Lower lobe of right lung (tissue), 2 donors: ENCODE results near the gene KRTAP13-3. TPM values are rescaled to one million over a fixed set of nuclear protein-coding genes. Genes with fewer than 3 reads are reported as not detected.

Experiments
- ATAC-seq, 2 donors: fragments of 200-7000 bp; cut with Tn5 transposase; one replicate each; pipeline ENCODE4 v1.9.1; 2020 to 2022; ENCODE audit warnings: mild to moderate bottlenecking in 2 of 2, moderate library complexity in 2 of 2
- DNase-seq: peaks from one replicate; pipeline ENCODE4 v3.0.0-alpha.2; 2020
- H3K27ac ChIP-seq: fragments of 200-600 bp; one replicate; pipeline ENCODE4 v1.8.0; 2022
- H3K27me3 ChIP-seq: fragments of 200-600 bp; one replicate; pipeline ENCODE4 v1.8.0; 2022; ENCODE audit warnings: low read depth
- H3K36me3 ChIP-seq: fragments of 200-600 bp; one replicate; pipeline ENCODE4 v1.8.0; 2022; ENCODE audit warnings: mild to moderate bottlenecking
- H3K4me1 ChIP-seq: fragments of 200-600 bp; one replicate; pipeline ENCODE4 v1.8.0; 2022
- H3K4me3 ChIP-seq: fragments of 200-600 bp; one replicate; pipeline ENCODE4 v1.8.0; 2022; ENCODE audit warnings: mild to moderate bottlenecking
- H3K9me3 ChIP-seq: fragments of 200-600 bp; one replicate; pipeline ENCODE4 v1.8.0; 2022
- CTCF ChIP-seq: fragments of 200-600 bp; IDR thresholded peaks from one replicate; pipeline ENCODE4 v1.8.0; 2022; ENCODE audit warnings: antibody characterized with exemption, mild to moderate bottlenecking
- intact Hi-C: fragments of 100-400 bp; cut with DNase I; formaldehyde crosslinking; loops from one replicate; pipeline ENCODE4 v1.11.0; 2022
- total RNA-seq: library from RNA; stranded (reverse); fragmentation: NEBNext Ultra II Directional; extraction: Animal tissue kit (Norgen Biotek cat#: 25700); gene quantifications from one replicate; pipeline ENCODE4 v1.2.1, GENCODE V29; 2021
- donor health status: DM: no; HTN: yes; CAD: no; lungs with severe emphysema.

KRTAP13-3 gene
- total RNA-seq, 1 donor from 2014 or later: not detected

GRCh38 chr21:30391492-30392025 is 34.2 kb downstream of the KRTAP13-3 start:
- Histone ChIP-seq H3K4me3 (no peak overlapping the region), H3K9me3 (peaks cover 5% of the 10 kb centered on the region), H3K27ac (no peak overlapping the region), H3K36me3 (no peaks in the 10 kb centered on the region), H3K27me3 (no peaks in the 10 kb centered on the region), H3K4me1 (no peaks in the 10 kb centered on the region)
- ATAC-seq: no peak
- intact Hi-C loops: no loop called here
- DNase-seq: no peak
- TF ChIP-seq CTCF: no peak

- no peak for ATAC-seq
- Histone ChIP-seq H3K4me1 (no peaks in the 10 kb centered on the region), H3K9me3 (no peaks in the 10 kb centered on the region), H3K27ac (no peak overlapping the region), H3K36me3 (no peaks in the 10 kb centered on the region), H3K4me3 (no peak overlapping the region), H3K27me3 (no peaks in the 10 kb centered on the region)
- DNase-seq: no peak
- TF ChIP-seq CTCF: no peak
- intact Hi-C loops: no loop called here
Observed at GRCh38 chr21:30382201-30382600, 43.5 kb downstream of the KRTAP13-3 start.

Other genes with a start within 250 kb of the KRTAP13-3 start
- gene CLDN8, start 209.8 kb downstream of the KRTAP13-3 start, total RNA-seq: 2.9 TPM
- not detected for gene KRTAP24-1, start 143.0 kb downstream of the KRTAP13-3 start, total RNA-seq
- not detected for gene KRTAP25-1, start 136.4 kb downstream of the KRTAP13-3 start, total RNA-seq
- gene KRTAP26-1, start 105.6 kb downstream of the KRTAP13-3 start, total RNA-seq: not detected
- gene KRTAP27-1, start 88.2 kb downstream of the KRTAP13-3 start, total RNA-seq: not detected
- not detected for gene KRTAP23-1, start 77.3 kb downstream of the KRTAP13-3 start, total RNA-seq
- not detected for gene KRTAP13-2, start 53.7 kb downstream of the KRTAP13-3 start, total RNA-seq
- not detected for gene KRTAP13-1, start 29.9 kb downstream of the KRTAP13-3 start, total RNA-seq
- not detected for gene KRTAP13-4, start 4.3 kb upstream of the KRTAP13-3 start, total RNA-seq
- not detected for gene KRTAP15-1, start 14.3 kb upstream of the KRTAP13-3 start, total RNA-seq
- gene KRTAP19-1, start 54.4 kb upstream of the KRTAP13-3 start, total RNA-seq: not detected
- not detected for gene KRTAP19-2, start 61.5 kb upstream of the KRTAP13-3 start, total RNA-seq
- not detected for gene KRTAP19-3, start 66.1 kb upstream of the KRTAP13-3 start, total RNA-seq
- gene KRTAP19-4, start 71.2 kb upstream of the KRTAP13-3 start, total RNA-seq: not detected
- not detected for gene KRTAP19-5, start 76.2 kb upstream of the KRTAP13-3 start, total RNA-seq
- not detected for gene KRTAP19-6, start 115.9 kb upstream of the KRTAP13-3 start, total RNA-seq
- gene KRTAP19-7, start 135.4 kb upstream of the KRTAP13-3 start, total RNA-seq: not detected
- gene KRTAP22-2, start 164.5 kb upstream of the KRTAP13-3 start, total RNA-seq: not detected
- not detected for gene KRTAP6-3, start 166.5 kb upstream of the KRTAP13-3 start, total RNA-seq
- not detected for gene KRTAP6-2, start 173.0 kb upstream of the KRTAP13-3 start, total RNA-seq
- not detected for gene KRTAP22-1, start 175.2 kb upstream of the KRTAP13-3 start, total RNA-seq
- not detected for gene KRTAP6-1, start 188.0 kb upstream of the KRTAP13-3 start, total RNA-seq
- gene KRTAP20-1, start 190.5 kb upstream of the KRTAP13-3 start, total RNA-seq: not detected
- gene KRTAP20-4, start 194.7 kb upstream of the KRTAP13-3 start, total RNA-seq: not detected
- not detected for gene KRTAP20-2, start 209.3 kb upstream of the KRTAP13-3 start, total RNA-seq
- not detected for gene KRTAP20-3, start 216.9 kb upstream of the KRTAP13-3 start, total RNA-seq